PC-9 (cell line): ENCODE results near the gene VPS39.

ENCODE experiments used
- CTCF ChIP-seq: fragments of 200-600 bp; sonication (generic); conservative IDR thresholded peaks from 2 replicates; pipeline ENCODE4 v1.6.1; 2017; ENCODE audit warnings: mixed run types, antibody characterized with exemption, mild to moderate bottlenecking, moderate library complexity
- EZH2 ChIP-seq: fragments of 200-600 bp; sonication (generic); IDR thresholded peaks from 2 replicates; pipeline ENCODE4 v1.8.0; 2017; ENCODE audit warnings: antibody characterized with exemption, low read depth

DNA sequence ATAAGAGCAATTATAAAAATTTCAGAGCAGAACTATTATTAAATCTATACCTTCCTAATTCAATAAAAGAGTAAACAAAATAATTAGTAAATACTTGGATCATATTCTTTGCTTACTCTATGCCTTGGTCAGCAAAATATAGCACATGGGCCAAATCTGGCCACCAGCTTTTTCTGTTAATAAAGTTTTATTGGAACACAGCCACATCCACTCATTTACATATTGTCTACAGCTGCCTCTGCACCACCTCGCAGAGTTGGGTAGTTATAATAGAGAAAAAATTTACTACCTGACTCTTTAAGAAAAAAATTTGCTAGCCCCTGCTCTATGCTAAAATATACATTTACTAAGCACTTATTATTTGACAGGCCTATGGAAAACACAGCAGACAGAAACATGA, 32.7 kb upstream of the VPS39 start:
- TF ChIP-seq CTCF (no peak), EZH2 (no peak)
